ENCODE measurements around the gene CFLAR.
"Not testable (repeated sequence)": the region's sequence is repeated elsewhere in the genome, so short reads cannot be mapped to it uniquely, and the experiment has no call there.

The CFLAR gene

DNA sequence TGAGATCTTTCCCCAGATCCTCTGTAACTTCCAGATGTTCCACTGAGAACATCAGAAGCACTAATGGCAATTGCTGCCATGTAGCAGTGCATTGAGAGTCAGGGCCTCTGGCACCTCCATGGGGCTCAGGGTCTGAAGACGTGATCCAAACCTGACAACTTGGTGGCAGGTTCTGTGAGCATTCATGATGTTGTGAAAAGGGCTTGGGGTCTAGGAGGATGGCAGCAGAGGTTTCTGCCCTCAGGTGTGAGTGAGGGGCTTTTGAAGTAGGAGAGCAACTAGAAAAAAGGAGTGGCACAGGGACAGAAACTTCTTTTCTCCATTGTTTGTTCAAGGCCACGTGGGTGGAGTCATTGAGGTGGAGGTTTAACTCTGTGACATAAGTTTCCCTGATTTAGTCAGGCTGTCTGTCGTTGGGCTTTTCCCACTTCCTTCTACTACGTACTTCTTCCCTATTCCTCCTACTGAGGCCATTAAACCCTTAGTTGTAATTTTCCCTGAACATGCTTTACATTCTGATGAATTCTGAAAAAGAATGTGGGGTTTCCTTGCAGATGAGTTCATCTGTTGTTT lies 13.1 kb downstream of the CFLAR start:
- Histone ChIP-seq H3K4me3 (no peak overlapping the region), H3K9me3 (no peaks in the 10 kb centered on the region), H3K36me3 (replicated peaks) (peaks cover 2% of the 10 kb centered on the region), H3K4me1 (peaks cover 29% of the 10 kb centered on the region), H3K27me3 (ENCODE audit: low read depth) (no peaks in the 10 kb centered on the region)
- in situ Hi-C loops (cut with MboI; ENCODE audit: low sequenced_read_pairs) = no loop called here
- DNase-seq (ENCODE audit: low spot score in 2 of 2) = peak; percentile 12 to 24

DNA sequence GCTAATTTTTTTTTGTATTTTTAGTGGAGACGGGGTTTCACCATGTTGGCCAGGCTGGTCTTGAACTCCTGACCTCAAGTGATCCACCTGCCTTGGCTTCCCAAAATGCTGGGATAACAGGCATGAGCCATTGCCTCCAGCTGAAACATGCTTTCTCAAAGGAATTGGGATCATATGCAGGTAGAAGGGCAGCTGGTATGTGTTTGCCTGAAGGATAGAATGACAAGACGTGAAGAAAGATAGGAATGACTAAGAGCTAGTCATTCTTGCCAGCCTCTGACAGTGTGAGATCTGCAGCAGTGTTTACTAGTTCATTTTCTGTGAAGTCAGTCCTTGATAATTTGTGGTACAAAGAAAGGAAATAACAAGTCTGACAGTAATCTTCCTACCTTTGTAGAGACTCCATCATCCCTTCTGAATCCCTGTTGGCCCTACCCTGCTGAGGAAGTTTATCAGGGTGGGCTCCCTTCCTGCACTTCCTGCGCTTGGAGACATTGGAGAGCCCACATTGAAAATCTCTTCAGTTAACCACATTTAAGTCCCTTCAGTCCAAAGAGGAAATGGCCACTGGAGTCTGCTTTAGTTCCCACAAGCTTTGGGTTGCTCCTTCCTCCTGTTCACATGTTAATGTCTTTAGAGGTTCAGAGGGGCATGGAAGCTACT lies 14.7 kb downstream of the CFLAR start:
- Histone ChIP-seq H3K4me3 (no peak overlapping the region), H3K9me3 (no peaks in the 10 kb centered on the region), H3K27me3 (ENCODE audit: low read depth) (no peaks in the 10 kb centered on the region), H3K36me3 (replicated peaks) (peaks cover 2% of the 10 kb centered on the region), H3K4me1 (peaks cover 24% of the 10 kb centered on the region)
- DNase-seq (ENCODE audit: low spot score in 2 of 2) = no peak
- in situ Hi-C loops (cut with MboI; ENCODE audit: low sequenced_read_pairs) = no loop called here

GRCh38 chr2:201132518-201132917 lies 16.6 kb downstream of the CFLAR start:
- no peak for DNase-seq (ENCODE audit: low spot score in 2 of 2)
- in situ Hi-C loops (cut with MboI; ENCODE audit: low sequenced_read_pairs) = no loop called here
- H3K36me3 ChIP-seq (replicated peaks) = peaks cover 4% of the 10 kb centered on the region

GRCh38 chr2:201135386-201135785 lies 19.4 kb downstream of the CFLAR start:
- H3K4me3 ChIP-seq = no peak overlapping the region
- H3K27me3 ChIP-seq (ENCODE audit: low read depth) = no peaks in the 10 kb centered on the region
- H3K4me1 ChIP-seq = peaks cover 11% of the 10 kb centered on the region
- no peak for DNase-seq (ENCODE audit: low spot score in 2 of 2)
- no peaks in the 10 kb centered on the region for H3K9me3 ChIP-seq
- in situ Hi-C loops (cut with MboI; ENCODE audit: low sequenced_read_pairs) = no loop called here
- peaks cover 14% of the 10 kb centered on the region for H3K36me3 ChIP-seq (replicated peaks)

More at GRCh38 chr2:201132518-201132917, 16.6 kb downstream of the CFLAR start:
- Histone ChIP-seq H3K27me3 (ENCODE audit: low read depth) (no peaks in the 10 kb centered on the region), H3K4me3 (no peak overlapping the region), H3K4me1 (peaks cover 11% of the 10 kb centered on the region), H3K9me3 (no peaks in the 10 kb centered on the region)

DNA sequence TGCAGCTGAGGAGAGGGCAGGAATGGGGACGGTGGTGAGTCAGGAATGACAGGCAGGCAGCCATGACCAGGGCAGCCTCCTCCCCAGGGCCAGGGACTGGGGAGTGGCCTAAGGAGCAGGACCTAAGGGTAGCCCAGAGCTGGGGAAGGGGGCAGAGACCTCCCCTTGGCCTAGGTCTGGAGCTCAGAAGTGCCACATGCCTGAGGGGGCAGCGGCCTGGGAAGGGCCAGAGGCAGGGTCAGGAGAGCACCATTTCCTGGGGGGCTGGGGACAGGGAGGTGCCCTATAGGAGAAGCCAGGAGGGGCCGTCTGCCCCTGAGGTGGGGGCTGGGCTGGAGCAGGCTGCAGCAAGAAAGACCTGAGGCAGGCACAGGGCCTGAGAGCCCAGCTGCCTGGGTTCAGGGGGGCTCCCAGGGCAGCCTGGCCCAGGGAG lies 20.9 kb downstream of the CFLAR start:
- in situ Hi-C loops (cut with MboI; ENCODE audit: low sequenced_read_pairs) = no loop called here
- Histone ChIP-seq H3K4me3 (no peak overlapping the region), H3K27me3 (ENCODE audit: low read depth) (no peaks in the 10 kb centered on the region), H3K9me3 (no peaks in the 10 kb centered on the region), H3K4me1 (peaks cover 11% of the 10 kb centered on the region), H3K36me3 (replicated peaks) (peaks cover 14% of the 10 kb centered on the region)
- no peak for DNase-seq (ENCODE audit: low spot score in 2 of 2)

DNA sequence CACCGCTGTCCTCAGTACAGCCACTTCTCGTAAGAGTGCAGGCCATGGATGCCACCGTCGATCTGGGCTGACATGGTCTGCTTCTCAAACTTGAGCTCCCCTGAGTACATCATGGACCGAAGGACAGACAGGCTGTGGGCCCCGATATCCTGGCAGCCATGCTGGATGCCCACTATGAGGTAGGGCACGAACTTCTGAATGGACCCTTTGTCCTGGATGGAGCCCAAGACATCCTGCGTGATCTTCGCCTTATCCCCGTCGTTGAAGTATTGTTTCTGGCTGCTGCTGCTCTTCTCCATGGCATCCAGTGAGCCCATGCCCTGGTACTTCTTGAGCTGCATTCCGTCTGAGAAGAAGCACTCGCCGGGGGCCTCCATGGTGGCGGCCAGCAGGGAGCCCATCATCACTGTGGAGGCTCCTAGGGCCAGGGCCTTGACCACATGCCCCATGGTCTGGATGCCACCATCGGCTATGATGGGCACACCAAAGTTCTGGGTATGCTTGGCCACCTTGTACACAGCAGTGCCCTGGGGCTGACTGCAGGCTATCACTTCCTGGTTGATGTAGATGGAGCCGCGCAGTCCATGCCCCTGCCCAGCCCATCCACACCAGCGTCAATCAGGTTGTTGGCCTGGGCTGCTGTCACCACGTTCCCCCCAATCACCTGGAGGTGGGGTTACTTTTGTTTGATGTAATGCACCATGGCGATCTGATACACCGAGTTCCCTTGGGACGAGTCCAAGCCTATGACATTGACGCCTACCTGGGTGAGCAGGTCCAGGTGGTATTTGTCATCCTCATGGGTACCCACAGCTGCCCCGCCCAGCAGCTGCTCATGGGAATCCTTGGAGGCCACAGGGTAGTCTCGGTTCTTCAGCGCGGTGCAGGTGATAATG lies 21.8 kb downstream of the CFLAR start:
- Histone ChIP-seq H3K36me3 (replicated peaks) (peaks cover 12% of the 10 kb centered on the region), H3K27me3 (ENCODE audit: low read depth) (no peaks in the 10 kb centered on the region), H3K4me1 (peaks cover 11% of the 10 kb centered on the region), H3K4me3 (no peak overlapping the region), H3K9me3 (no peaks in the 10 kb centered on the region)
- in situ Hi-C loops (cut with MboI; ENCODE audit: low sequenced_read_pairs) = no loop called here
- no peak for DNase-seq (ENCODE audit: low spot score in 2 of 2)

DNA sequence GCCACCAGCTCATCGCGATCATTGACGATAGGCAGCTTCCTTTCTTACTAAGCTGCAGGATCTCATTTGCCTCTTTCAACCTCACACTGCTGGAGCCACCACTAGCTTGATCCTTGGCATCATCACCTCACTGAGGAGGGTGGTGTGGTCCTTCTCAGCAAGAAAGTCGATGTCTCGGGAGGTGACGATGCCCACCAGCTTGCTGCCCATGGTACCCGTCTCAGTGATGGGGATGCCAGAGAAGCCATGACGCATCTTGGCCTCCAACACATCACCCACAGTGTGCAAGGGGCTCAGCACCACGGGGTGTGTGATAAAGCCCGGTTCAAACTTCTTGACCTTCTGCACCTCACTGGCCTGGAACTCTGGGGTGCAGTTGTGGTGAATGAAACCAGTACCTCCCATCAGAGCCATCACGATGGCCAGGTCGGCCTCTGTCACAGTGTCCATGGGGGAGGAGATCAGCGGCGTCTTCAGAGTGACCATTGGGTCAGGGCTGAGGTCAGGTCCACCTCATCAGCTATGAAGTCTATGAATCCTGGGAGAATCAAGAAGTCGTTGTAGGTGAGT lies 22.5 kb downstream of the CFLAR start:
- Histone ChIP-seq H3K27me3 (ENCODE audit: low read depth) (no peaks in the 10 kb centered on the region), H3K4me3 (no peak overlapping the region), H3K9me3 (no peaks in the 10 kb centered on the region), H3K4me1 (peaks cover 11% of the 10 kb centered on the region), H3K36me3 (replicated peaks) (peaks cover 12% of the 10 kb centered on the region)
- in situ Hi-C loops (cut with MboI; ENCODE audit: low sequenced_read_pairs) = no loop called here
- no peak for DNase-seq (ENCODE audit: low spot score in 2 of 2)

DNA sequence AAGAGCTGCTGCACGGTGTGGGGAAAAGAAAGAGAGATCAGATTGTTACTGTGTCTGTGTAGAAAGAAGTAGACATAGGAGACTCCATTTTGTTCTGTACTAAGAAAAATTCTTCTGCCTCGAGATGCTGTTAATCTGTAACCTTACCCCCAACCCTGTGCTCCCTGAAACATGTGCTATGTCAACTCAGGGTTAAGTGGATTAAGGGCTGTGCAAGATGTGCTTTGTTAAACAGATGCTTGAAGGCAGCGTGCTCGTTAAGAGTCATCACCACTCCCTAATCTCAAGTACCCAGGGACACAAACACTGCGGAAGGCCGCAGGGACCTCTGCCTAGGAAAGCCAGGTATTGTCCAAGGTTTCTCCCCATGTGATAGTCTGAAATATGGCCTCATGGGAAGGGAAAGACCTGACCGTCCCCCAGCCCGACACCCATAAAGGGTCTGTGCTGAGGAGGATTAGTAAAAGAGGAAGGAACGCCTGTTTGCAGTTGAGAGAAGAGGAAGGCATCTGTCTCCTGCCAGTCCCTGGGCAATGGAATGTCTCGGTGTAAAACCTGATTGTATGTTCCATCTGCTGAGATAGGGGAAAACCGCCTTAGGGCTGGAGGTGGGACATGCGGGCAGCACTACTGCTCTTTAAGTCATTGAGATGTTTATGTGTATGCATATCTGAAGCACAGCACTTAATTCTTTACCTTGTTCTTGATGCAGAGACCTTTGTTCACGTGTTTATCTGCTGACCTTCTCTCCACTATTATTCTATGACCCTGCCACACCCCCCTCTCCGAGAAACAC lies 23.2 kb downstream of the CFLAR start:
- in situ Hi-C loops (cut with MboI; ENCODE audit: low sequenced_read_pairs); H3K4me3 ChIP-seq: not testable (repeated sequence)

DNA sequence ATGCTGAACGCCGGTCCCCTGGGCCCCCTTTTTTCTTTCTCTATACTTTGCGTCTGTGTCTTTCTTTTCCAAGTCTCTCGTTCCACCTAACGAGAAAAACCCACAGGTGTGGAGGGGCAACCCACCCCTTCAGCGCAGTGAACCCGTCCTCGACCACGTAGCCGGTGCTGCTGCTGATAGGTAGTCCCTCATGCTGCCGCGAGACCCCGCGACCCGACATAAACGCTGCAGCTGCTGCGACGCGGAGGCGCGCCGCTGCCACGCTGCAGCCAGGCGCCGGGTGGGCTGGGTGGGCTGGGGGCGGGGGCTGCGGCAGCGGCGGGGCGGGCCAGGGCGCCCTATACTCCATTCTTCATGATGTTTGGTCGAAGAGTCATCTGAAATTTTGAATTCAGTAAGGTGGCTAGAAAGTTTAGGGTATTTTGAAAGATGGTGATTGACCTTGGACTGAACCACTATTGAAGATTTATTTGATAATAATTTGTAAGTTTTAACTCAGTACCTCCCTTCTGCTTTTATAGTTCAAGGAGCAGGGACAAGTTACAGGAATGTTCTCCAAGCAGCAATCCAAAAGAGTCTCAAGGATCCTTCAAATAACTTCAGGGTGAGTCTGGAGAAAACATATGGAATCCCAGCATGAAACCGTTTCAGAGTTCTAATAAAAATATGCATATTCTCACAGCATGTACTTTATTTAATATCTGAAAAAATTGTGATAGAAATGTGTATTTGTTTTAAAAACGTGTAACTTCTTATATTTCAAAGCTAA lies 24.1 kb downstream of the CFLAR start:
- no peak for DNase-seq (ENCODE audit: low spot score in 2 of 2)
- Histone ChIP-seq H3K4me1 (peaks cover 20% of the 10 kb centered on the region), H3K9me3 (no peaks in the 10 kb centered on the region), H3K27me3 (ENCODE audit: low read depth) (no peaks in the 10 kb centered on the region), H3K4me3 (no peak overlapping the region), H3K36me3 (replicated peaks) (peaks cover 12% of the 10 kb centered on the region)
- in situ Hi-C loops (cut with MboI; ENCODE audit: low sequenced_read_pairs) = no loop called here

More for the DNA sequence above, 23.2 kb downstream of the CFLAR start:
- not testable (repeated sequence) for H3K27me3 ChIP-seq (ENCODE audit: low read depth); H3K9me3 ChIP-seq
- Histone ChIP-seq H3K36me3 (replicated peaks) (peaks cover 12% of the 10 kb centered on the region), H3K4me1 (peaks cover 14% of the 10 kb centered on the region)
- DNase-seq (ENCODE audit: low spot score in 2 of 2) = peak; percentile 41 to 67

DNA sequence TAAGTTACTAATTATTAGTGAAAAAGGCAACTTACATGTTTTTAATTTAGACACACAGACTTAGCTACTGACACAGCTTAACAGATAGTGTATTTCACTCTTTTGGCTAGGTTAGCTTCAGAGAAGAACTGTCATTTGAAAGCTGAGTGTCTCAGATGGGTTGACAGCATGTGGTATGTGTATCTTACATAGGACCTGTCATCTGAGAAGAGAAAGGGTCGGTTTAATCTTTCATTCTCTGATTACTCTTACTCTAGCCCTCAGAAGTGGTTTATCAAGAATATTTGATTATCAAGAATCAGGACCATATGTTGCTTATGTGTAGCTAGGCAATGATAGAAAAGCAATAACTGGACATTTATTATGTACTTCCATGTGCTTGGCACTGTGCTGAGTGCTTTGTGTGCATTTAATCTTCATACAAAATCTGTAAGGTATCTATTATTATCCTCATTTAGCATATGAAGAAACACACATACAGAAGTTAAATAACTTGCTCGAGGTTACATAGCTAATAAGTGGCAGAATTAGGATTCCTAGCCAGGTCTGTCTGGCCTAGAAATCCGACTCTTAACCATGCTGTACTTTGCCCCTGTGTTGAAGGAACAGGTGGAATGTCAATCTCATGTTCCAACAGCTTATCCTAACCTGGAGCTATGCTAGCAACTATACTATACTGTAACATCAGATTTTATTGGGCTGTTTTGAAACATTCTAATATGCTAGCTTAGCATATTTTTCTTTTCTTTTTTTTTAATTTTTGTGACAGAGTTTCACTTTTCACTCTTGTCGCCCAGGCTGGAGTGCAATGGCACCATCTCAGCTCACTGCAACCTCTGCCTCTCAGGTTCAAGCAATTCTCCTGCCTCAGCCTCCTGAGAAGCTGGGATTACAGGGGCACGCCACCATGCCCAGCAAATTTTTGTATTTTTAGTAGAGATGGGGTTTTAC lies 28.4 kb downstream of the CFLAR start:
- no peaks in the 10 kb centered on the region for H3K27me3 ChIP-seq (ENCODE audit: low read depth)
- peak; percentile 18 to 61 for DNase-seq (ENCODE audit: low spot score in 2 of 2)
- no peak overlapping the region for H3K4me3 ChIP-seq
- in situ Hi-C loops (cut with MboI; ENCODE audit: low sequenced_read_pairs) = no loop called here
- H3K9me3 ChIP-seq = no peaks in the 10 kb centered on the region
- peaks cover 3% of the 10 kb centered on the region; the same call in 1 of the 2 replicates for H3K36me3 ChIP-seq (replicated peaks)
- H3K4me1 ChIP-seq = peaks cover 16% of the 10 kb centered on the region

DNA sequence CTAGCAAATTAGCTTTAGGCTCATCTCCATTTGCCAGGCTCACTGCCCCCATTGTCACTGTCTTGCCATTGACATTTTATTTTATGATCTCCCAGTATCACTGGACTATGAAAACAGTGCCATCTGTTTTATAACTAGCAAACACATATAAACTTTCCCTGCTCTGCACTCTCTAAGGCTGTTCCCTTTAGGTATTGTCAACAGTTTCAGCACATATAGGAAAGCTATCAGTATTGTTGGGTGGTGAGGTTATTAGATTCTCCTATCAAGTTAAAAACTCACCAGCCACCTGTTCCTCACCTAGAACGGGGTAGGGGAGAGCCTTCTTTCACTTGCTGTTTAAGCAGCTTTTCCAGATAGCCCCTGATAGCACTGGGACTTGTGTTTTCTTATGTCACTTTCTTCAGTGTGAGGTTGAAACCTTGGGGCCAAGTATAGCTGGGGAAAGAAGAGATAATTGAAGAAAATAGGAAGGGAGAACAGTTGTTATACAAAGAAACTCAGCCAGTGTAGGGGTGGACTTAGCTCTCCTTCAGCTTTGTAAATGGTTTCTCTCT lies 32.5 kb downstream of the CFLAR start:
- H3K36me3 ChIP-seq (replicated peaks) = peaks cover 4% of the 10 kb centered on the region; the same call in 1 of the 2 replicates
- H3K4me1 ChIP-seq = peaks cover 16% of the 10 kb centered on the region
- no peaks in the 10 kb centered on the region for H3K9me3 ChIP-seq
- no peak overlapping the region for H3K4me3 ChIP-seq
- no peak for DNase-seq (ENCODE audit: low spot score in 2 of 2)
- H3K27me3 ChIP-seq (ENCODE audit: low read depth) = no peaks in the 10 kb centered on the region
- in situ Hi-C loops (cut with MboI; ENCODE audit: low sequenced_read_pairs) = no loop called here
